HCT116 (cell line): Measurements from ENCODE around the gene CA7. TPM values are rescaled to one million over a fixed set of nuclear protein-coding genes. Genes with fewer than 3 reads are reported as not detected.

Source experiments
- ATAC-seq: fragments of 200-7000 bp; cut with Tn5 transposase; 2 replicates; pipeline ENCODE4 v1.9.1; 2020; ENCODE audit warnings: mild to moderate bottlenecking, moderate library complexity
- BruUV-seq: library from RNA; stranded (reverse); fragments of 400-500 nt; replicated peaks from 2 replicates; lab custom pipeline; 2021; lab: Mats Ljungman, UMichigan
- CTCF ChIA-PET: fragments of 300-600 bp; sonication (Branson Sonifier 250); formaldehyde crosslinking; loops from one replicate; lab custom pipeline; 2021; ENCODE audit warnings: antibody characterized with exemption; lab: Charles Lee
- POLR2A ChIA-PET: fragments of 300-600, 350-600 bp; sonication (Branson Sonifier 250); formaldehyde crosslinking; loops from one replicate; lab custom pipeline; 2021; ENCODE audit warnings: antibody characterized with exemption; lab: Charles Lee
- RAD21 ChIA-PET, 2 experiments: fragments of 300-600 bp; sonication (Branson Sonifier 250); formaldehyde crosslinking; loops; one replicate each; lab custom pipeline; 2023; ENCODE audit warnings: low total read pairs in 2 of 2; ENCODE audit not compliant: uncharacterized antibody in 2 of 2, unreplicated experiment in 2 of 2, low non-redundant PET in 1 of 2; lab: Charles Lee
- DNase-seq: peaks from one replicate; pipeline ENCODE4 v3.0.0-alpha.2; 2010; ENCODE audit warnings: low read depth, low spot score
- H2AFZ ChIP-seq: fragments of 200-600 bp; shearing (Covaris generic), sonication (generic); 2 replicates; pipeline ENCODE4 v1.6.1; 2017; ENCODE audit warnings: low read depth, mixed run types, mixed read lengths, antibody characterized with exemption, low read length; ENCODE audit not compliant: poor library complexity, severe bottlenecking
- H3K27ac ChIP-seq: 2 replicates; pipeline ENCODE4 v1.5.1; 2012; ENCODE audit warnings: low read depth, low read length
- H3K27me3 ChIP-seq: fragments of 200-600 bp; sonication (generic); 2 replicates; pipeline ENCODE4 v1.6.1; 2016; ENCODE audit warnings: mixed run types, low read length, mixed read lengths; ENCODE audit not compliant: insufficient read depth
- H3K36me3 ChIP-seq, 2 experiments: fragments of 200-500 bp in 1 of 2; fragments of 200-600 bp in 1 of 2; sonication (Bioruptor generic) in 1 of 2; sonication (generic) in 1 of 2; 2 replicates each; pipeline versions ENCODE4 v1.5.1 to v1.6.1; 2014 to 2016; ENCODE audit warnings: low read length in 2 of 2, inconsistent platforms in 1 of 2, mixed read lengths in 1 of 2, mixed run types in 1 of 2; ENCODE audit not compliant: insufficient read depth in 2 of 2, control insufficient read depth in 1 of 2
- H3K4me1 ChIP-seq, 2 experiments: fragments of 200-600 bp in 1 of 2; sonication (generic) in 1 of 2; 2 replicates each; pipeline versions ENCODE4 v1.5.1 to v1.6.1; 2012 to 2017; ENCODE audit warnings: low read length in 2 of 2, inconsistent platforms in 1 of 2, mild to moderate bottlenecking in 1 of 2, mixed read lengths in 1 of 2, mixed run types in 1 of 2, moderate library complexity in 1 of 2; ENCODE audit not compliant: insufficient read depth in 2 of 2, control insufficient read depth in 1 of 2
- H3K4me2 ChIP-seq: fragments of 200-600 bp; sonication (generic); 2 replicates; pipeline ENCODE4 v1.6.1; 2017; ENCODE audit warnings: mixed run types, low read length, mixed read lengths
- H3K4me3 ChIP-seq, 2 experiments: fragments of 200-600 bp in 1 of 2; sonication (generic) in 1 of 2; replicated peaks in 1 of 2; 2 replicates each; pipeline ENCODE4 v1.5.1; 2011 to 2016; ENCODE audit warnings: low read length in 2 of 2, control low read depth in 1 of 2, low read depth in 1 of 2, mild to moderate bottlenecking in 1 of 2, mixed read lengths in 1 of 2, mixed run types in 1 of 2
- H3K79me2 ChIP-seq: fragments of 200-600 bp; sonication (generic); 2 replicates; pipeline ENCODE4 v1.6.1; 2017; ENCODE audit warnings: mild to moderate bottlenecking, mixed run types, low read length, moderate library complexity, mixed read lengths; ENCODE audit not compliant: insufficient read depth
- H3K9ac ChIP-seq: fragments of 200-600 bp; sonication (generic); 2 replicates; pipeline ENCODE4 v1.6.1; 2016; ENCODE audit warnings: low read length, mixed read lengths
- H3K9me2 ChIP-seq: fragments of 200-600 bp; sonication (generic), shearing (Covaris generic); 2 replicates; pipeline ENCODE4 v1.6.1; 2017; ENCODE audit warnings: mixed run types, mild to moderate bottlenecking, moderate library complexity; ENCODE audit not compliant: insufficient read depth
- H3K9me3 ChIP-seq, 2 experiments: fragments of 200-500 bp in 1 of 2; fragments of 200-600 bp in 1 of 2; sonication (Bioruptor generic) in 1 of 2; sonication (generic) in 1 of 2; 2 replicates each; pipeline ENCODE4 v1.6.1; 2014 to 2017; ENCODE audit warnings: low read length in 2 of 2, mixed read lengths in 2 of 2, inconsistent platforms in 1 of 2, low read depth in 1 of 2, mild to moderate bottlenecking in 1 of 2, mixed run types in 1 of 2, moderate library complexity in 1 of 2; ENCODE audit not compliant: control insufficient read depth in 1 of 2, insufficient read depth in 1 of 2
- H4K20me1 ChIP-seq: fragments of 200-600 bp; sonication (generic), shearing (Covaris generic); 2 replicates; pipeline ENCODE4 v1.6.1; 2017; ENCODE audit warnings: mixed run types, mild to moderate bottlenecking, moderate library complexity; ENCODE audit not compliant: insufficient read depth
- RAD21 ChIP-seq: IDR thresholded peaks from 2 replicates; pipeline ENCODE4 v1.6.1; 2012; ENCODE audit warnings: low read depth, mild to moderate bottlenecking
- intact Hi-C: fragments of 100-400 bp; cut with micrococcal nuclease; formaldehyde crosslinking; loops from 2 replicates; pipeline ENCODE4 v1.10.0; 2022
- total RNA-seq: library from RNA; stranded (reverse); gene quantifications from one replicate; pipeline ENCODE4 v1.2.1, GENCODE V29; 2021; ENCODE audit not compliant: unreplicated experiment
- TF ChIP-seq, protein P1 (sequence below): IDR thresholded peaks from 2 replicates; pipeline ENCODE4 v1.6.1; 2012; ENCODE audit warnings: low read depth

Gene CA7
- total RNA-seq, 1 experiment from 2014 or later = not detected

DNA sequence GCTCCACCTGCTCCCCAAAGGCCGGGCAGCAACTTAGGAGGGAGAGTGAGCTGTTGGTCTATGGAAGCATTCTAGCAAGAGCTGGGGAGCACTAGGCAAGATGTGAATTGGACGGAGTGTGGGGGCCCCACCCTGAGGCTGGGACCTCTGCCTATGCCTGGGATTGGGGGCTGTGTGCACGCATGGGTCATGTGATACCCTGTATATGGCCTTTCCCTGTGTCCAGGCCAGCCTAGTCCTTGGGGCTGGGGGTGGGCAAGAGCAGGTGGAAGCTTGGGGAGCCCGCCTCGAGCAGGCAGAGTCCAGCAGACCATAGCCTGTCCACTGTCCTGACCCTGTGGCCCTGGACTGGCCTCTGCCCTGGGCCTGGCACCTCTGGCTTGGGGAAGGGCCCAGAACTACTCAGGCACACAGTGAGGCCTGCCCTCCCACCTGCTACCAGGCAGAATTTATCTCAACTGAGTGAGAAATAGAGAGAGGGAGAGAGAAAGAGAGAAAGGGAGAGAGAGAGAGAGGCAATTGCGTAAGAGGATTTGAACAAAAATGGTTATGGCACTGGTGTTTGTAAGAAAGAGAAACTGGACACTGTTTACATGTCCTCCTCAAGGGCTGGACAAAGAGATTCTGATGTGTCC lies 55.2 kb downstream of the CA7 start:
- Histone ChIP-seq H3K4me2 (no peak overlapping the region), H3K4me3 (no peak overlapping the region), H3K9me2 (no peaks in the 10 kb centered on the region), H3K27ac (no peak overlapping the region), H3K36me3 (no peaks in the 10 kb centered on the region), H3K9ac (no peak overlapping the region), H2AFZ (no peak overlapping the region), H3K27me3 (no peaks in the 10 kb centered on the region), H3K4me1 (peaks cover 7 to 12% of the 10 kb centered on the region in 2 experiments; a peak in 3 of 4 replicates), H4K20me1 (no peaks in the 10 kb centered on the region), H3K79me2 (no peaks in the 10 kb centered on the region), H3K9me3 (no peaks in the 10 kb centered on the region)
- DNase-seq (no peak), ATAC-seq (no peak)
- no TSS peak for BruUV-seq
- TF ChIP-seq, protein P1, sequence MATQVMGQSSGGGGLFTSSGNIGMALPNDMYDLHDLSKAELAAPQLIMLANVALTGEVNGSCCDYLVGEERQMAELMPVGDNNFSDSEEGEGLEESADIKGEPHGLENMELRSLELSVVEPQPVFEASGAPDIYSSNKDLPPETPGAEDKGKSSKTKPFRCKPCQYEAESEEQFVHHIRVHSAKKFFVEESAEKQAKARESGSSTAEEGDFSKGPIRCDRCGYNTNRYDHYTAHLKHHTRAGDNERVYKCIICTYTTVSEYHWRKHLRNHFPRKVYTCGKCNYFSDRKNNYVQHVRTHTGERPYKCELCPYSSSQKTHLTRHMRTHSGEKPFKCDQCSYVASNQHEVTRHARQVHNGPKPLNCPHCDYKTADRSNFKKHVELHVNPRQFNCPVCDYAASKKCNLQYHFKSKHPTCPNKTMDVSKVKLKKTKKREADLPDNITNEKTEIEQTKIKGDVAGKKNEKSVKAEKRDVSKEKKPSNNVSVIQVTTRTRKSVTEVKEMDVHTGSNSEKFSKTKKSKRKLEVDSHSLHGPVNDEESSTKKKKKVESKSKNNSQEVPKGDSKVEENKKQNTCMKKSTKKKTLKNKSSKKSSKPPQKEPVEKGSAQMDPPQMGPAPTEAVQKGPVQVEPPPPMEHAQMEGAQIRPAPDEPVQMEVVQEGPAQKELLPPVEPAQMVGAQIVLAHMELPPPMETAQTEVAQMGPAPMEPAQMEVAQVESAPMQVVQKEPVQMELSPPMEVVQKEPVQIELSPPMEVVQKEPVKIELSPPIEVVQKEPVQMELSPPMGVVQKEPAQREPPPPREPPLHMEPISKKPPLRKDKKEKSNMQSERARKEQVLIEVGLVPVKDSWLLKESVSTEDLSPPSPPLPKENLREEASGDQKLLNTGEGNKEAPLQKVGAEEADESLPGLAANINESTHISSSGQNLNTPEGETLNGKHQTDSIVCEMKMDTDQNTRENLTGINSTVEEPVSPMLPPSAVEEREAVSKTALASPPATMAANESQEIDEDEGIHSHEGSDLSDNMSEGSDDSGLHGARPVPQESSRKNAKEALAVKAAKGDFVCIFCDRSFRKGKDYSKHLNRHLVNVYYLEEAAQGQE = no peak
- TF ChIP-seq RAD21 = no peak
- RAD21 ChIA-PET = no interaction called here
- CTCF ChIA-PET = interaction anchor here (1.3 kb wide), 1 partner anchor 10 kb away, joined by 6 read pairs; no protein-coding TSS in a partner anchor
- intact Hi-C loops = loop anchor here (5.0 to 10.0 kb wide), 2 partner anchors 53 to 205 kb away; partner anchors contain the start of gene PHAF1
- POLR2A ChIA-PET = no interaction called here
